Psoas muscle (tissue), 8 donors: ENCODE data around the gene CSNK2A3. TPM values are rescaled to one million over a fixed set of nuclear protein-coding genes. Genes with fewer than 3 reads are reported as not detected.

ENCODE experiments used
- ATAC-seq, 4 donors: fragments of 200-7000 bp; cut with Tn5 transposase; one replicate each; pipeline ENCODE4 v1.9.1; 2020; ENCODE audit warnings: moderate library complexity in 3 of 4, mild to moderate bottlenecking in 2 of 4
- DNase-seq, 2 donors: peaks; one replicate each; pipeline ENCODE4 v3.0.0-alpha.2; 2020
- H3K27ac ChIP-seq: fragments of 200-600 bp; one replicate; pipeline ENCODE4 v1.8.0; 2022
- H3K27me3 ChIP-seq, 3 donors: fragments of 200-600 bp in 1 of 3; one replicate each; pipeline versions ENCODE4 v1.6.1 to v1.8.0; 2013 to 2022; ENCODE audit warnings: low read length in 2 of 3, mild to moderate bottlenecking in 2 of 3, moderate library complexity in 1 of 3; ENCODE audit not compliant: insufficient read depth in 3 of 3
- H3K36me3 ChIP-seq, 2 donors: fragments of 200-600 bp in 1 of 2; one replicate each; pipeline versions ENCODE4 v1.6.1 to v1.8.0; 2013 to 2022; ENCODE audit warnings: low read depth in 1 of 2, mild to moderate bottlenecking in 1 of 2, moderate library complexity in 1 of 2; ENCODE audit not compliant: insufficient read depth in 1 of 2
- H3K4me1 ChIP-seq: fragments of 200-600 bp; one replicate; pipeline ENCODE4 v1.8.0; 2022
- H3K4me3 ChIP-seq: fragments of 200-600 bp; one replicate; pipeline ENCODE4 v1.8.0; 2022; ENCODE audit warnings: mild to moderate bottlenecking
- H3K9me3 ChIP-seq: fragments of 200-600 bp; one replicate; pipeline ENCODE4 v1.8.0; 2022
- CTCF ChIP-seq: fragments of 200-600 bp; IDR thresholded peaks from one replicate; pipeline ENCODE4 v1.8.0; 2022; ENCODE audit warnings: antibody characterized with exemption
- WGBS, 3 donors: extraction: QIAGEN DNeasy Blood & Tissue Kit; methylation state at CpG; one replicate each; pipeline versions ENCODE4 v1.1.6 to v1.1.7; 2013; 5-methylcytosine and 5-hydroxymethylcytosine counted together
- intact Hi-C, 2 donors: fragments of 100-400 bp; cut with DNase I; formaldehyde crosslinking; loops; one replicate each; pipeline versions ENCODE4 v1.11.0 to v1.14.2; 2022
- polyA plus RNA-seq, 3 donors: library from polyadenylated mRNA; stranded (reverse); fragments of 200-250 nt; gene quantifications; one replicate each; pipeline ENCODE4 v1.2.3, GENCODE V29; 2013
- total RNA-seq, 4 donors: library from RNA; stranded (reverse); fragmentation: NEBNext Ultra II Directional in 2 of 4; extraction: Animal tissue kit (Norgen Biotek cat#: 25700) in 2 of 4; gene quantifications; one replicate each; pipeline versions ENCODE4 v1.2.1 to v1.2.4, GENCODE V29; 2021 to 2023
- donor health status: healthy with polysubstance abuse.
- donor health status: DM: no; HTN: no; CAD: no; lungs with moderate emphysema.
- donor health status: Bipolar disorder and iron deficiency.
- donor health status: healthy.
- donor health status: DM: yes; HTN: yes; CAD: no.
- donor health status: DM: no; HTN: no; CAD: no.
- donor health status: DM: no; HTN: no; CAD: no.
- donor health status: DM: yes; HTN: yes; CAD: no.

CSNK2A3 gene
- total and polyA plus RNA-seq, 7 donors, result 0.52 to 2.0 (median 1.3) TPM; not detected in 1

GRCh38 chr11:11320825-11321224, 32.2 kb downstream of the CSNK2A3 start:
- no peak for TF ChIP-seq CTCF
- Histone ChIP-seq H3K27ac (no peak overlapping the region), H3K4me3 (no peak overlapping the region), H3K4me1 (no peaks in the 10 kb centered on the region), H3K27me3 (no peaks in the 10 kb centered on the region), H3K36me3 (no peaks in the 10 kb centered on the region), H3K9me3 (no peaks in the 10 kb centered on the region)
- WGBS, 3 donors, result 89 to 92% (median 90%) methylated on average over 2 of the region's 2 CpGs
- intact Hi-C loops, result no loop called here
- no peak for ATAC-seq
- DNase-seq, result no peak

GRCh38 chr11:11318961-11319360, 34.1 kb downstream of the CSNK2A3 start:
- H3K36me3 ChIP-seq, result no peaks in the 10 kb centered on the region
- ATAC-seq (no peak), DNase-seq (no peak)
- no peak overlapping the region for H3K4me3 ChIP-seq
- TF ChIP-seq CTCF, result no peak
- no peak overlapping the region for H3K27ac ChIP-seq
- H3K27me3 ChIP-seq, result no peaks in the 10 kb centered on the region
- H3K4me1 ChIP-seq, result peaks cover 9% of the 10 kb centered on the region
- 85 to 94% (median 86%) methylated on average over 4 of the region's 4 CpGs for WGBS, 3 donors
- intact Hi-C loops, result no loop called here
- H3K9me3 ChIP-seq, result no peaks in the 10 kb centered on the region

- no peak for DNase-seq
- Histone ChIP-seq H3K9me3 (no peaks in the 10 kb centered on the region), H3K27me3 (no peaks in the 10 kb centered on the region), H3K36me3 (no peaks in the 10 kb centered on the region), H3K27ac (no peak overlapping the region), H3K4me1 (peaks cover 14% of the 10 kb centered on the region), H3K4me3 (no peak overlapping the region)
- intact Hi-C loops, result no loop called here
- ATAC-seq, result no peak
- WGBS, 3 donors, result 90 to 94% (median 91%) methylated on average over 7 of the region's 7 CpGs
- TF ChIP-seq CTCF, result no peak
These were observed 34.6 kb downstream of the CSNK2A3 start for GRCh38 chr11:11318461-11318860.

- intact Hi-C loops, result no loop called here
- no peak for ATAC-seq
- no peak overlapping the region for H3K27ac ChIP-seq
- no peaks in the 10 kb centered on the region for H3K9me3 ChIP-seq
- no peak for DNase-seq
- no peaks in the 10 kb centered on the region for H3K27me3 ChIP-seq
- 74 to 91% (median 78%) methylated on average over 3 of the region's 3 CpGs for WGBS, 3 donors
- no peaks in the 10 kb centered on the region for H3K36me3 ChIP-seq
- H3K4me1 ChIP-seq, result peaks cover 19% of the 10 kb centered on the region
- TF ChIP-seq CTCF, result no peak
- H3K4me3 ChIP-seq, result no peak overlapping the region
These were observed 36.3 kb downstream of the CSNK2A3 start for GRCh38 chr11:11316651-11317230.
